CD4-positive, alpha-beta T cell (primary cell): ENCODE results near the gene PRDM12. TPM values are rescaled to one million over a fixed set of nuclear protein-coding genes. Genes with fewer than 3 reads are reported as not detected.

Experiments used
- ATAC-seq: fragments of 200-7000 bp; cut with Tn5 transposase; one replicate; pipeline ENCODE4 v1.10.0; 2022; ENCODE audit warnings: mild to moderate bottlenecking; ENCODE audit not compliant: poor library complexity
- CTCF ChIA-PET: fragments of 350-600 bp; sonication (Branson Sonifier 250); formaldehyde crosslinking; loops from one replicate; lab custom pipeline; 2021; ENCODE audit warnings: antibody characterized with exemption, inconsistent platforms; lab: Charles Lee
- POLR2A ChIA-PET: fragments of 350-600 bp; sonication (Branson Sonifier 250); formaldehyde crosslinking; loops from one replicate; lab custom pipeline; 2021; ENCODE audit warnings: antibody characterized with exemption, inconsistent platforms; lab: Charles Lee
- DNase-seq, 14 experiments: peaks; one replicate each; pipeline ENCODE4 v3.0.0-alpha.2; 2013 to 2020; ENCODE audit warnings: mixed read lengths in 2 of 14
- H3K27ac ChIP-seq, 2 donors: one replicate each; pipeline versions ENCODE4 v1.5.1 to v1.7.0; 2013; ENCODE audit warnings: low read length in 2 of 2, low read depth in 1 of 2, mild to moderate bottlenecking in 1 of 2
- H3K27me3 ChIP-seq, 2 experiments: 1 replicate in 1 of 2; 2 replicates in 1 of 2; pipeline versions ENCODE4 v1.6.1 to v1.7.0; 2013; ENCODE audit warnings: low read length in 2 of 2, control low read depth in 1 of 2, mild to moderate bottlenecking in 1 of 2, moderate library complexity in 1 of 2; ENCODE audit not compliant: insufficient read depth in 2 of 2, control insufficient read depth in 1 of 2
- H3K36me3 ChIP-seq: one replicate; pipeline ENCODE4 v1.6.1; 2013; ENCODE audit warnings: low read length, control low read depth; ENCODE audit not compliant: insufficient read depth
- H3K4me1 ChIP-seq: one replicate; pipeline ENCODE4 v1.6.1; 2013; ENCODE audit warnings: low read length, control low read depth; ENCODE audit not compliant: insufficient read depth
- H3K4me3 ChIP-seq: one replicate; pipeline ENCODE4 v1.5.1; 2013; ENCODE audit warnings: mild to moderate bottlenecking, low read length, moderate library complexity
- H3K9me3 ChIP-seq, 2 experiments: 1 replicate in 1 of 2; 2 replicates in 1 of 2; pipeline versions ENCODE4 v1.6.1 to v1.7.0; 2013; ENCODE audit warnings: low read length in 2 of 2, mild to moderate bottlenecking in 2 of 2, control low read depth in 1 of 2, moderate library complexity in 1 of 2; ENCODE audit not compliant: control insufficient read depth in 1 of 2, insufficient read depth in 1 of 2
- H3K27ac Mint-ChIP-seq: one replicate; pipeline ENCODE4 v1.8.0; 2020; ENCODE audit warnings: mixed read lengths
- H3K27me3 Mint-ChIP-seq: one replicate; pipeline ENCODE4 v1.8.0; 2021; ENCODE audit warnings: mixed read lengths
- H3K36me3 Mint-ChIP-seq: one replicate; pipeline ENCODE4 v1.8.0; 2021; ENCODE audit warnings: low read depth, mixed read lengths
- H3K4me1 Mint-ChIP-seq: one replicate; pipeline ENCODE4 v1.8.0; 2021; ENCODE audit warnings: low read depth, mixed read lengths
- H3K4me3 Mint-ChIP-seq: one replicate; pipeline ENCODE4 v1.8.0; 2020; ENCODE audit warnings: mild to moderate bottlenecking, mixed read lengths
- H3K9me3 Mint-ChIP-seq: one replicate; pipeline ENCODE4 v1.8.0; 2020; ENCODE audit warnings: mixed read lengths
- intact Hi-C, 2 experiments: fragments of 100-400 bp; cut with DNase I in 1 of 2; cut with micrococcal nuclease in 1 of 2; formaldehyde crosslinking; loops; one replicate each; pipeline versions ENCODE4 v1.15.1 to v1.9.0; 2023 to 2025; cut with DNase I, micrococcal nuclease
- total RNA-seq, 174 experiments: library from RNA in 2 of 174; stranded (reverse) in 2 of 174; gene quantifications; one replicate each; pipeline ENCODE4 v1.2.3 and lab custom pipeline; 2021 to 2026
- TF ChIP-seq, protein P1 (sequence below): fragments of 200-600 bp; IDR thresholded peaks from one replicate; pipeline ENCODE4 v1.8.0; 2022; ENCODE audit warnings: antibody characterized with exemption, mild to moderate bottlenecking

The PRDM12 gene
- total RNA-seq, 2 experiments from 2014 or later = 0.14 TPM; not detected in 1

- Mint-ChIP-seq H3K27ac (no peak overlapping the region), H3K4me3 (no peak overlapping the region), H3K4me1 (no peaks in the 10 kb centered on the region), H3K27me3 (peaks cover 23% of the 10 kb centered on the region), H3K36me3 (no peaks in the 10 kb centered on the region), H3K9me3 (peaks cover 4% of the 10 kb centered on the region)
- intact Hi-C loops = no loop called here
- ChIA-PET POLR2A (no interaction called here), CTCF (no interaction called here)
- Histone ChIP-seq H3K4me3 (no peak overlapping the region), H3K9me3 (peaks cover 2 to 5% of the 10 kb centered on the region in 2 experiments), H3K36me3 (no peaks in the 10 kb centered on the region), H3K27ac (no peak overlapping the region), H3K27me3 (peaks cover 0 to 11% of the 10 kb centered on the region in 2 experiments), H3K4me1 (no peaks in the 10 kb centered on the region)
- TF ChIP-seq, protein P1, sequence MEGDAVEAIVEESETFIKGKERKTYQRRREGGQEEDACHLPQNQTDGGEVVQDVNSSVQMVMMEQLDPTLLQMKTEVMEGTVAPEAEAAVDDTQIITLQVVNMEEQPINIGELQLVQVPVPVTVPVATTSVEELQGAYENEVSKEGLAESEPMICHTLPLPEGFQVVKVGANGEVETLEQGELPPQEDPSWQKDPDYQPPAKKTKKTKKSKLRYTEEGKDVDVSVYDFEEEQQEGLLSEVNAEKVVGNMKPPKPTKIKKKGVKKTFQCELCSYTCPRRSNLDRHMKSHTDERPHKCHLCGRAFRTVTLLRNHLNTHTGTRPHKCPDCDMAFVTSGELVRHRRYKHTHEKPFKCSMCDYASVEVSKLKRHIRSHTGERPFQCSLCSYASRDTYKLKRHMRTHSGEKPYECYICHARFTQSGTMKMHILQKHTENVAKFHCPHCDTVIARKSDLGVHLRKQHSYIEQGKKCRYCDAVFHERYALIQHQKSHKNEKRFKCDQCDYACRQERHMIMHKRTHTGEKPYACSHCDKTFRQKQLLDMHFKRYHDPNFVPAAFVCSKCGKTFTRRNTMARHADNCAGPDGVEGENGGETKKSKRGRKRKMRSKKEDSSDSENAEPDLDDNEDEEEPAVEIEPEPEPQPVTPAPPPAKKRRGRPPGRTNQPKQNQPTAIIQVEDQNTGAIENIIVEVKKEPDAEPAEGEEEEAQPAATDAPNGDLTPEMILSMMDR = no peak
- ATAC-seq = no peak
- DNase-seq = no peak
Measured at GRCh38 chr9:130651221-130651620, 13.2 kb upstream of the PRDM12 start.

DNA sequence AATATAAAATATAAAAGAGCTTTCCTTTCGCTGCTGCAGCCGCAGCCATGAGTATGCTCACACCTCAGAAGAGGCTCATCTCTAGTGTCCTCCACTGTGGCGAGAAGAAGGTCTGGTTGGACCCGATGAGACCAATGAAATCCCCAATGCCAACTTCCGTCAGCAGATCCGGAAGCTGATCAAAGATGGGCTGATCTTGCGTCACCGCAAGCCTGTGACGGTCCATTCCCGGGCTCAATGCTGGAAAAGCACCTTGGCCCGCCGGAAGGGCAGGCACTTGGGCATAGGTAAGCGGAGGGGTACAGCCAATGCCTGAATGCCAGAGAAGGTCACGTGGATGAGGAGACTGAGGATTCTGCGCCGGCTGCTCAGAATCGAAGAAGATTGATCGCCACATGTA lies 12.6 kb upstream of the PRDM12 start:
- peaks cover under 1 to 17% of the 10 kb centered on the region in 2 experiments for H3K27me3 ChIP-seq
- ChIA-PET CTCF (no interaction called here), POLR2A (no interaction called here)
- no peak overlapping the region for H3K27ac Mint-ChIP-seq
- peaks cover 25% of the 10 kb centered on the region for H3K27me3 Mint-ChIP-seq
- ATAC-seq (no peak), DNase-seq (no peak)
- intact Hi-C loops = no loop called here
- H3K36me3 ChIP-seq = no peaks in the 10 kb centered on the region
- H3K4me3 Mint-ChIP-seq = no peak overlapping the region
- no peak overlapping the region for H3K27ac ChIP-seq
- peaks cover 2% of the 10 kb centered on the region for H3K9me3 Mint-ChIP-seq
- no peaks in the 10 kb centered on the region for H3K4me1 ChIP-seq
- H3K4me1 Mint-ChIP-seq = no peaks in the 10 kb centered on the region
- H3K4me3 ChIP-seq = no peak overlapping the region
- TF ChIP-seq, protein P1 = no peak
- no peaks in the 10 kb centered on the region for H3K36me3 Mint-ChIP-seq
- peaks cover 0 to 2% of the 10 kb centered on the region in 2 experiments for H3K9me3 ChIP-seq

- no peak for ATAC-seq
- no peak for DNase-seq
- Mint-ChIP-seq H3K4me1 (no peaks in the 10 kb centered on the region), H3K27me3 (peaks cover 45% of the 10 kb centered on the region), H3K36me3 (no peaks in the 10 kb centered on the region), H3K9me3 (no peaks in the 10 kb centered on the region), H3K4me3 (no peak overlapping the region), H3K27ac (no peak overlapping the region)
- H3K27ac ChIP-seq = no peak overlapping the region
- no peak overlapping the region for H3K4me3 ChIP-seq
- intact Hi-C loops = no loop called here
- no peaks in the 10 kb centered on the region for H3K36me3 ChIP-seq
- H3K4me1 ChIP-seq = peaks cover 4% of the 10 kb centered on the region
- peaks cover 25% of the 10 kb centered on the region in 2 experiments for H3K27me3 ChIP-seq
- POLR2A ChIA-PET = no interaction called here
- TF ChIP-seq, protein P1 = no peak
- CTCF ChIA-PET = no interaction called here
- H3K9me3 ChIP-seq = peaks cover 0 to 8% of the 10 kb centered on the region in 2 experiments
Measured at GRCh38 chr9:130654879-130655278, 9.5 kb upstream of the PRDM12 start.
